PC-9 (cell line): ENCODE results near the gene RCSD1. TPM values are rescaled to one million over a fixed set of nuclear protein-coding genes. Genes with fewer than 3 reads are reported as not detected.

Experiments used
- BruUV-seq: library from RNA; stranded (reverse); fragments of 400-500 nt; replicated peaks from 2 replicates; lab custom pipeline; 2021; lab: Mats Ljungman, UMichigan
- CTCF ChIA-PET: fragments of 300-600 bp; sonication (Branson Sonifier 250); formaldehyde crosslinking; loops from one replicate; lab custom pipeline; 2022; ENCODE audit warnings: antibody characterized with exemption; lab: Charles Lee
- POLR2A ChIA-PET: fragments of 300-600 bp; sonication (Branson Sonifier 250); formaldehyde crosslinking; loops from one replicate; lab custom pipeline; 2022; ENCODE audit warnings: antibody characterized with exemption; ENCODE audit not compliant: unreplicated experiment; lab: Charles Lee
- DNase-seq, 2 experiments: peaks; one replicate each; pipeline versions ENCODE4 v3.0.0 to v3.0.0-alpha.2; 2015 to 2022; ENCODE audit warnings: mixed read lengths in 1 of 2
- H2AFZ ChIP-seq: fragments of 200-600 bp; sonication (generic); 2 replicates; pipeline ENCODE4 v1.8.1; 2017; ENCODE audit warnings: antibody characterized with exemption
- H3F3A ChIP-seq: fragments of 200-600 bp; sonication (generic); 2 replicates; pipeline ENCODE4 v1.8.1; 2017; ENCODE audit warnings: antibody characterized with exemption, mild to moderate bottlenecking, low read depth; ENCODE audit not compliant: insufficient read depth
- H3K27ac ChIP-seq: fragments of 200-600 bp; sonication (generic); 2 replicates; pipeline ENCODE4 v1.6.1; 2016; ENCODE audit warnings: mixed run types
- H3K27me3 ChIP-seq: fragments of 200-600 bp; sonication (generic); 2 replicates; pipeline ENCODE4 v1.6.1; 2016; ENCODE audit warnings: low read depth, mixed run types; ENCODE audit not compliant: insufficient read depth
- H3K36me3 ChIP-seq: fragments of 200-600 bp; sonication (generic); 2 replicates; pipeline ENCODE4 v1.6.1; 2016; ENCODE audit warnings: low read depth, mixed run types
- H3K4me1 ChIP-seq: fragments of 200-600 bp; sonication (generic); replicated peaks from 2 replicates; pipeline ENCODE4 v1.6.1; 2016; ENCODE audit warnings: mixed run types; ENCODE audit not compliant: insufficient read depth
- H3K4me2 ChIP-seq: fragments of 200-600 bp; sonication (generic); 2 replicates; pipeline ENCODE4 v1.6.1; 2017; ENCODE audit warnings: mixed run types
- H3K4me3 ChIP-seq: fragments of 200-600 bp; sonication (generic); 2 replicates; pipeline ENCODE4 v1.6.1; 2016; ENCODE audit warnings: mixed run types
- H3K79me2 ChIP-seq: fragments of 200-600 bp; sonication (generic); 2 replicates; pipeline ENCODE4 v1.6.1; 2017; ENCODE audit warnings: low read depth, mixed run types
- H3K9me2 ChIP-seq: fragments of 200-600 bp; sonication (generic); 2 replicates; pipeline ENCODE4 v1.8.1; 2017; ENCODE audit warnings: mild to moderate bottlenecking; ENCODE audit not compliant: insufficient read depth
- H3K9me3 ChIP-seq: fragments of 200-600 bp; sonication (generic); 2 replicates; pipeline ENCODE4 v1.8.1; 2016; ENCODE audit warnings: low read depth; ENCODE audit not compliant: insufficient read depth
- H4K20me1 ChIP-seq: fragments of 200-600 bp; sonication (generic); 2 replicates; pipeline ENCODE4 v1.8.1; 2017; ENCODE audit not compliant: insufficient read depth
- CTCF ChIP-seq: fragments of 200-600 bp; sonication (generic); conservative IDR thresholded peaks from 2 replicates; pipeline ENCODE4 v1.6.1; 2017; ENCODE audit warnings: mixed run types, antibody characterized with exemption, mild to moderate bottlenecking, moderate library complexity
- EZH2 ChIP-seq: fragments of 200-600 bp; sonication (generic); IDR thresholded peaks from 2 replicates; pipeline ENCODE4 v1.8.0; 2017; ENCODE audit warnings: antibody characterized with exemption, low read depth
- intact Hi-C: fragments of 100-400 bp; cut with micrococcal nuclease; formaldehyde crosslinking; loops from one replicate; pipeline ENCODE4 v1.10.0; 2022; ENCODE audit not compliant: unreplicated experiment
- total RNA-seq: library from RNA; stranded (reverse); gene quantifications from 2 replicates; pipeline ENCODE4 v1.2.3, GENCODE V29; 2021

RCSD1 gene
- total RNA-seq, 1 experiment from 2014 or later, result not detected

GRCh38 chr1:167697667-167698141, 67.7 kb downstream of the RCSD1 start:
- intact Hi-C loops, result no loop called here
- no peaks in the 10 kb centered on the region for H3K27me3 ChIP-seq
- H2AFZ ChIP-seq, result no peak overlapping the region
- no peak for TF ChIP-seq CTCF
- no peak for TF ChIP-seq EZH2
- no peak overlapping the region for H3K4me3 ChIP-seq
- no peak overlapping the region for H3K4me2 ChIP-seq
- H3K9me2 ChIP-seq, result no peaks in the 10 kb centered on the region
- no peak overlapping the region for H3K27ac ChIP-seq
- no peak for DNase-seq
- ChIA-PET POLR2A (interaction anchor here (0.6 kb wide), 1 partner anchor 303 kb away, joined by 4 read pairs; no protein-coding TSS in a partner anchor), CTCF (no interaction called here)
- H4K20me1 ChIP-seq, result no peaks in the 10 kb centered on the region
- H3K79me2 ChIP-seq, result no peaks in the 10 kb centered on the region
- no peaks in the 10 kb centered on the region for H3K9me3 ChIP-seq
- no TSS peak for BruUV-seq
- no peaks in the 10 kb centered on the region for H3F3A ChIP-seq
- H3K4me1 ChIP-seq, result peaks cover 13% of the 10 kb centered on the region
- no peaks in the 10 kb centered on the region for H3K36me3 ChIP-seq

GRCh38 chr1:167698313-167698712, 68.3 kb downstream of the RCSD1 start:
- H4K20me1 ChIP-seq, result no peaks in the 10 kb centered on the region
- peaks cover 5% of the 10 kb centered on the region for H3K27me3 ChIP-seq
- H3K4me1 ChIP-seq, result peaks cover 13% of the 10 kb centered on the region
- intact Hi-C loops, result no loop called here
- H3K36me3 ChIP-seq, result no peaks in the 10 kb centered on the region
- H3F3A ChIP-seq, result no peaks in the 10 kb centered on the region
- no peak overlapping the region for H3K27ac ChIP-seq
- no peak overlapping the region for H3K4me3 ChIP-seq
- ChIA-PET POLR2A (interaction anchor here (0.6 kb wide), 1 partner anchor 303 kb away, joined by 4 read pairs; no protein-coding TSS in a partner anchor), CTCF (no interaction called here)
- no peaks in the 10 kb centered on the region for H3K9me3 ChIP-seq
- H2AFZ ChIP-seq, result no peak overlapping the region
- no peak for DNase-seq
- no TSS peak for BruUV-seq
- TF ChIP-seq EZH2 (no peak), CTCF (no peak)
- H3K79me2 ChIP-seq, result no peaks in the 10 kb centered on the region
- H3K4me2 ChIP-seq, result no peak overlapping the region
- no peaks in the 10 kb centered on the region for H3K9me2 ChIP-seq

- peaks cover 14% of the 10 kb centered on the region for H3K27me3 ChIP-seq
- CTCF ChIA-PET, result no interaction called here
- H3K4me2 ChIP-seq, result no peak overlapping the region
- DNase-seq, result no peak
- H3F3A ChIP-seq, result no peaks in the 10 kb centered on the region
- H3K4me3 ChIP-seq, result no peak overlapping the region
- no peaks in the 10 kb centered on the region for H3K9me2 ChIP-seq
- intact Hi-C loops, result no loop called here
- POLR2A ChIA-PET, result no interaction called here
- no peak overlapping the region for H2AFZ ChIP-seq
- no peak for TF ChIP-seq CTCF
- TF ChIP-seq EZH2, result no peak
- no TSS peak for BruUV-seq
- H3K27ac ChIP-seq, result no peak overlapping the region
- H4K20me1 ChIP-seq, result no peaks in the 10 kb centered on the region
- no peaks in the 10 kb centered on the region for H3K79me2 ChIP-seq
- H3K36me3 ChIP-seq, result no peaks in the 10 kb centered on the region
- H3K9me3 ChIP-seq, result no peaks in the 10 kb centered on the region
- H3K4me1 ChIP-seq, result no peaks in the 10 kb centered on the region
These were observed 71.5 kb downstream of the RCSD1 start for GRCh38 chr1:167701510-167701909.
